HepG2 (cell line): ENCODE data around the gene KCNAB2. TPM values are rescaled to one million over a fixed set of nuclear protein-coding genes. Genes with fewer than 3 reads are reported as not detected.

Experiments used
- FOXK1 ChIP-seq: sonication (generic); formaldehyde crosslinking; IDR thresholded peaks from 2 replicates; pipeline ENCODE4 v1.4.0; 2020; ENCODE audit warnings: low read depth, missing genetic modification reagents, borderline replicate concordance
- FOXM1 ChIP-seq: sonication (generic); formaldehyde crosslinking; IDR thresholded peaks from 2 replicates; pipeline ENCODE4 v1.5.0; 2020; ENCODE audit warnings: missing genetic modification reagents
- HOXA5 ChIP-seq: sonication (generic); formaldehyde crosslinking; IDR thresholded peaks from 2 replicates; pipeline ENCODE4 v1.4.0; 2020; ENCODE audit warnings: missing genetic modification reagents
- MZF1 ChIP-seq: sonication (generic); formaldehyde crosslinking; IDR thresholded peaks from 2 replicates; pipeline ENCODE4 v1.8.1; 2023; ENCODE audit warnings: mild to moderate bottlenecking, missing genetic modification reagents, borderline replicate concordance
- PAX8 ChIP-seq: sonication (generic); formaldehyde crosslinking; IDR thresholded peaks from 2 replicates; pipeline ENCODE4 v1.8.0; 2022; ENCODE audit warnings: mild to moderate bottlenecking, missing genetic modification reagents, borderline replicate concordance
- POLR2AphosphoS2 ChIP-seq: IDR thresholded peaks from 2 replicates; pipeline ENCODE4 v1.6.1; 2011; ENCODE audit warnings: low read depth, low read length, improper control_type of control experiment
- SRSF9 ChIP-seq: fragments of 200-400 bp; formaldehyde crosslinking; IDR thresholded peaks from 2 replicates; pipeline ENCODE4 v1.6.1; 2018; ENCODE audit warnings: borderline replicate concordance, mild to moderate bottlenecking, low read depth, low read length; ENCODE audit not compliant: insufficient read depth, poor library complexity, severe bottlenecking
- TBP ChIP-seq: sonication (generic); formaldehyde crosslinking; IDR thresholded peaks from 2 replicates; pipeline ENCODE4 v1.5.0; 2020; ENCODE audit warnings: missing genetic modification reagents
- ZBTB7B ChIP-seq: sonication (generic); formaldehyde crosslinking; IDR thresholded peaks from 2 replicates; pipeline ENCODE4 v1.4.0; 2020; ENCODE audit warnings: missing genetic modification reagents
- ZKSCAN1 ChIP-seq: fragments of 150-350 bp; IDR thresholded peaks from 2 replicates; pipeline ENCODE4 v1.6.1; 2014; ENCODE audit warnings: low read length
- ZNF282 ChIP-seq: fragments of 450-650 bp; IDR thresholded peaks from 2 replicates; pipeline ENCODE4 v1.6.1; 2018; ENCODE audit not compliant: partially characterized antibody
- ZNF446 ChIP-seq: sonication (generic); formaldehyde crosslinking; IDR thresholded peaks from 2 replicates; pipeline ENCODE4 v1.5.0; 2020; ENCODE audit warnings: mild to moderate bottlenecking, missing genetic modification reagents
- ZNF567 ChIP-seq: sonication (generic); formaldehyde crosslinking; IDR thresholded peaks from 2 replicates; pipeline ENCODE4 v1.8.1; 2023; ENCODE audit warnings: mild to moderate bottlenecking, missing genetic modification reagents, borderline replicate concordance
- ZNF629 ChIP-seq: sonication (generic); formaldehyde crosslinking; conservative IDR thresholded peaks from 2 replicates; pipeline ENCODE4 v1.5.0; 2020; ENCODE audit warnings: missing genetic modification reagents
- polyA plus RNA-seq, 8 experiments: library from polyadenylated mRNA; depleted of rRNA in 3 of 8; stranded (reverse) in 7 of 8; unstranded in 1 of 8; fragments of >200 nt; fragmentation: Illumina TruSeq in 4 of 8; extraction: Trizol in 4 of 8; gene quantifications; 2 replicates each; pipeline versions ENCODE4 v1.2.1 to v1.2.3, GENCODE V29; 2011 to 2016; ENCODE audit warnings: low read depth in 4 of 8, missing spikeins in 1 of 8, mixed read lengths in 1 of 8; ENCODE audit not compliant: insufficient read depth in 1 of 8
- total RNA-seq, 5 experiments: library from RNA; depleted of rRNA; stranded (reverse); fragments of >200 nt; fragmentation: Illumina TruSeq; extraction: Trizol; gene quantifications; 2 replicates each; pipeline ENCODE4 v1.2.3, GENCODE V29; 2016; ENCODE audit warnings: low read depth in 1 of 5
- TF ChIP-seq, protein P1 (sequence below): IDR thresholded peaks from 2 replicates; pipeline ENCODE4 v1.6.1; 2016; ENCODE audit warnings: missing biosample characterization, missing genetic modification reagents, low read depth
- TF ChIP-seq, protein P2 (sequence below): sonication (generic); formaldehyde crosslinking; IDR thresholded peaks from 2 replicates; pipeline ENCODE4 v1.8.0; 2022; ENCODE audit warnings: mild to moderate bottlenecking, missing genetic modification reagents, moderate library complexity
- TF ChIP-seq, protein P3 (sequence below): sonication (generic); formaldehyde crosslinking; IDR thresholded peaks from 2 replicates; pipeline ENCODE4 v1.8.0; 2022; ENCODE audit warnings: mild to moderate bottlenecking, missing genetic modification reagents, borderline replicate concordance
- TF ChIP-seq, protein P4 (sequence below): sonication (generic); formaldehyde crosslinking; IDR thresholded peaks from 2 replicates; pipeline ENCODE4 v1.5.0; 2020; ENCODE audit warnings: missing genetic modification reagents, mild to moderate bottlenecking, borderline replicate concordance
- TF ChIP-seq, protein P5 (sequence below): sonication (generic); formaldehyde crosslinking; conservative IDR thresholded peaks from 2 replicates; pipeline ENCODE4 v1.4.0; 2020; ENCODE audit warnings: mild to moderate bottlenecking, missing genetic modification reagents, moderate library complexity

KCNAB2 gene
- total and polyA plus RNA-seq, 2 of the 13 experiments (the other 11 are each of a cell fraction or from before 2014, with no cell fraction given) = 6.2 to 8.8 TPM

DNA sequence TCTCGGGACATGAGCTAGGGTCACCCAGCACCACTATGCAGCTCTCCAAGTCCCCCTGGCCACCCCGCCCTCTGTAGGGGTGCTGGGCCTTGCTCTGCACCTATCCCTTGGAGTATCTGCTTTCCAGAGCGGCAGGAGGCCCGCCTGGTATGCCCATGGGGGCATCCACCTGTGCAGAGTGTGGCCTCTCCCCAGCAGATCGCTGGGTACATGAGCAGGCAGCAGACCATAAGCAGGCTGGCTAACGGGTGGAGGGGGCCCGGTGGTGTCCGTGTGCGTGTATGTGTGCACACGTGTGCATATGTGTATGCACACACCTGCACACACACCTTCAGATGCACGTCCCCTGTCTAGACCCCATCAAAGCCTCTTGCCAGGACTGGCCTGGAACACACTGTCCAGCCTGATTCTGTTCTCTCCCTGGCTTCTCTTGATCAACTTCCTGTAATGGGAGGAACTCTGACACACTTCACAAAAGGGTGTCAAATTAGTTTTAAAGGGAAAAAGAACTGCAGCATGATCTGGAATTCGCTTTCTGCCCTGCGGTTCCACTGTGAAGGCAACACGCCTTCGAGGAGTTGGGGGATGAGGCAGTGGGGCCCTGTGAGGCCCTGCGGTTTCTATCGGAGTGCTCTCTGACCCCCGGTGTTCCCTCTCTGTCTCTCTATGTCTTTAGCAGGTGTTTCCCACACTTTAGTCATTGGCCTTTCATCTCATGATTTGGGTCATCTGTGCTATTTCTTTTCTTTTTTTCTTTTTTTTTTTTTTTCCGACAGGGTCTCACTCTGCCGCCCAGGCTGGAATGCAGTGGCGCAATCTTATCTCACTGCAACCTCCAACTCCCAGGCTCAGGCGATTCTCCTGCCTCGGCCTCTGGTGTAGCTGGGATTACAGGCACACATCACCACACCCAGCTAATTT, 36.3 kb upstream of the KCNAB2 start (continued):
- TF ChIP-seq, protein P1, sequence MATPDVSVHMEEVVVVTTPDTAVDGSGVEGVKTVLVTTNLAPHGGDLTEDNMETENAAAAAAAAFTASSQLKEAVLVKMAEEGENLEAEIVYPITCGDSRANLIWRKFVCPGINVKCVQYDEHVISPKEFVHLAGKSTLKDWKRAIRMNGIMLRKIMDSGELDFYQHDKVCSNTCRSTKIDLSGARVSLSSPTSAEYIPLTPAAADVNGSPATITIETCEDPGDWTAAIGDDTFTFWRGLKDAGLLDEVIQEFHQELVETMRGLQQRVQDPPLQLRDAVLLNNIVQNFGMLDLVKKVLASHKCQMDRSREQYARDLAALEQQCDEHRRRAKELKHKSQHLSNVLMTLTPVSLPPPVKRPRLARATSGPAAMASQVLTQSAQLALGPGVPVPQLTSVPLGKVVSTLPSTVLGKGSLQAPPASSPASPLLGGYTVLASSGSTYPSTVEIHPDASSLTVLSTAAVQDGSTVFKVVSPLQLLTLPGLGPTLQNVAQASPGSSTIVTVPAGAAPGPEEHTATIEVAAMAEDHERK (CRISPR knock-in tag) = no peak
- TF ChIP-seq ZBTB7B (CRISPR knock-in tag) = no peak
- no peak for TF ChIP-seq MZF1 (CRISPR knock-in tag)
- no peak for TF ChIP-seq SRSF9
- TF ChIP-seq ZNF446 (CRISPR knock-in tag) = no peak
- TF ChIP-seq, protein P2, sequence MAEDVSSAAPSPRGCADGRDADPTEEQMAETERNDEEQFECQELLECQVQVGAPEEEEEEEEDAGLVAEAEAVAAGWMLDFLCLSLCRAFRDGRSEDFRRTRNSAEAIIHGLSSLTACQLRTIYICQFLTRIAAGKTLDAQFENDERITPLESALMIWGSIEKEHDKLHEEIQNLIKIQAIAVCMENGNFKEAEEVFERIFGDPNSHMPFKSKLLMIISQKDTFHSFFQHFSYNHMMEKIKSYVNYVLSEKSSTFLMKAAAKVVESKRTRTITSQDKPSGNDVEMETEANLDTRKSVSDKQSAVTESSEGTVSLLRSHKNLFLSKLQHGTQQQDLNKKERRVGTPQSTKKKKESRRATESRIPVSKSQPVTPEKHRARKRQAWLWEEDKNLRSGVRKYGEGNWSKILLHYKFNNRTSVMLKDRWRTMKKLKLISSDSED (CRISPR knock-in tag) = no peak
- TF ChIP-seq TBP (CRISPR knock-in tag) = no peak
- TF ChIP-seq ZNF629 (CRISPR knock-in tag) = no peak
- TF ChIP-seq ZNF567 (CRISPR knock-in tag) = no peak
- TF ChIP-seq PAX8 = no peak
- no peak for TF ChIP-seq ZNF282
- no peak for TF ChIP-seq FOXK1 (CRISPR knock-in tag)
- TF ChIP-seq POLR2AphosphoS2 = no peak
- no peak for TF ChIP-seq FOXM1
- TF ChIP-seq, protein P3, sequence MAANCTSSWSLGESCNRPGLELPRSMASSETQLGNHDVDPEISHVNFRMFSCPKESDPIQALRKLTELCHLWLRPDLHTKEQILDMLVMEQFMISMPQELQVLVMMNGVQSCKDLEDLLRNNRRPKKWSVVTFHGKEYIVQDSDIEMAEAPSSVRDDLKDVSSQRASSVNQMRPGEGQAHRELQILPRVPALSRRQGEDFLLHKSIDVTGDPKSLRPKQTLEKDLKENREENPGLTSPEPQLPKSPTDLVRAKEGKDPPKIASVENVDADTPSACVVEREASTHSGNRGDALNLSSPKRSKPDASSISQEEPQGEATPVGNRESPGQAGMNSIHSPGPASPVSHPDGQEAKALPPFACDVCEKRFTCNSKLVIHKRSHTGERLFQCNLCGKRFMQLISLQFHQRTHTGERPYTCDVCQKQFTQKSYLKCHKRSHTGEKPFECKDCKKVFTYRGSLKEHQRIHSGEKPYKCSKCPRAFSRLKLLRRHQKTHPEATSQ (CRISPR knock-in tag) = no peak
- TF ChIP-seq, protein P4, sequence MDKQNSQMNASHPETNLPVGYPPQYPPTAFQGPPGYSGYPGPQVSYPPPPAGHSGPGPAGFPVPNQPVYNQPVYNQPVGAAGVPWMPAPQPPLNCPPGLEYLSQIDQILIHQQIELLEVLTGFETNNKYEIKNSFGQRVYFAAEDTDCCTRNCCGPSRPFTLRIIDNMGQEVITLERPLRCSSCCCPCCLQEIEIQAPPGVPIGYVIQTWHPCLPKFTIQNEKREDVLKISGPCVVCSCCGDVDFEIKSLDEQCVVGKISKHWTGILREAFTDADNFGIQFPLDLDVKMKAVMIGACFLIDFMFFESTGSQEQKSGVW = no peak
- no peak for TF ChIP-seq HOXA5 (CRISPR knock-in tag)
- TF ChIP-seq ZKSCAN1 = no peak
- TF ChIP-seq, protein P5, sequence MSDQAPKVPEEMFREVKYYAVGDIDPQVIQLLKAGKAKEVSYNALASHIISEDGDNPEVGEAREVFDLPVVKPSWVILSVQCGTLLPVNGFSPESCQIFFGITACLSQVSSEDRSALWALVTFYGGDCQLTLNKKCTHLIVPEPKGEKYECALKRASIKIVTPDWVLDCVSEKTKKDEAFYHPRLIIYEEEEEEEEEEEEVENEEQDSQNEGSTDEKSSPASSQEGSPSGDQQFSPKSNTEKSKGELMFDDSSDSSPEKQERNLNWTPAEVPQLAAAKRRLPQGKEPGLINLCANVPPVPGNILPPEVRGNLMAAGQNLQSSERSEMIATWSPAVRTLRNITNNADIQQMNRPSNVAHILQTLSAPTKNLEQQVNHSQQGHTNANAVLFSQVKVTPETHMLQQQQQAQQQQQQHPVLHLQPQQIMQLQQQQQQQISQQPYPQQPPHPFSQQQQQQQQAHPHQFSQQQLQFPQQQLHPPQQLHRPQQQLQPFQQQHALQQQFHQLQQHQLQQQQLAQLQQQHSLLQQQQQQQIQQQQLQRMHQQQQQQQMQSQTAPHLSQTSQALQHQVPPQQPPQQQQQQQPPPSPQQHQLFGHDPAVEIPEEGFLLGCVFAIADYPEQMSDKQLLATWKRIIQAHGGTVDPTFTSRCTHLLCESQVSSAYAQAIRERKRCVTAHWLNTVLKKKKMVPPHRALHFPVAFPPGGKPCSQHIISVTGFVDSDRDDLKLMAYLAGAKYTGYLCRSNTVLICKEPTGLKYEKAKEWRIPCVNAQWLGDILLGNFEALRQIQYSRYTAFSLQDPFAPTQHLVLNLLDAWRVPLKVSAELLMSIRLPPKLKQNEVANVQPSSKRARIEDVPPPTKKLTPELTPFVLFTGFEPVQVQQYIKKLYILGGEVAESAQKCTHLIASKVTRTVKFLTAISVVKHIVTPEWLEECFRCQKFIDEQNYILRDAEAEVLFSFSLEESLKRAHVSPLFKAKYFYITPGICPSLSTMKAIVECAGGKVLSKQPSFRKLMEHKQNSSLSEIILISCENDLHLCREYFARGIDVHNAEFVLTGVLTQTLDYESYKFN (CRISPR knock-in tag) = no peak
